H9 (cell line): ENCODE data around the gene SOCS6. TPM values are rescaled to one million over a fixed set of nuclear protein-coding genes. Genes with fewer than 3 reads are reported as not detected.

Experiments
- DNase-seq: peaks from one replicate; pipeline ENCODE4 v3.0.0-alpha.2; 2017
- H2AFZ ChIP-seq: one replicate; pipeline ENCODE4 v1.6.1; 2013; ENCODE audit warnings: mild to moderate bottlenecking, low read length, control low read depth, moderate library complexity
- H2AK5ac ChIP-seq: 2 replicates; pipeline ENCODE4 v1.6.1; 2013; ENCODE audit warnings: low read length, control low read depth, mixed read lengths; ENCODE audit not compliant: insufficient read length
- H2BK120ac ChIP-seq: one replicate; pipeline ENCODE4 v1.6.1; 2013; ENCODE audit warnings: low read depth, mild to moderate bottlenecking, low read length, control low read depth, inconsistent platforms; ENCODE audit not compliant: poor library complexity, severe bottlenecking
- H2BK12ac ChIP-seq: 2 replicates; pipeline ENCODE4 v1.6.1; 2013; ENCODE audit warnings: low read length, control low read depth, mixed read lengths, low read depth; ENCODE audit not compliant: insufficient read length
- H2BK15ac ChIP-seq: 2 replicates; pipeline ENCODE4 v1.6.1; 2013; ENCODE audit warnings: low read depth, low read length, control low read depth
- H2BK20ac ChIP-seq: one replicate; pipeline ENCODE4 v1.6.1; 2013; ENCODE audit warnings: low read depth, mild to moderate bottlenecking, low read length, control low read depth, inconsistent platforms; ENCODE audit not compliant: poor library complexity, severe bottlenecking
- H2BK5ac ChIP-seq: 2 replicates; pipeline ENCODE4 v1.6.1; 2013; ENCODE audit warnings: low read length, control low read depth, mixed read lengths; ENCODE audit not compliant: insufficient read length
- H3K14ac ChIP-seq: 2 replicates; pipeline ENCODE4 v1.6.1; 2013; ENCODE audit warnings: low read length, control low read depth; ENCODE audit not compliant: insufficient read depth
- H3K18ac ChIP-seq: 2 replicates; pipeline ENCODE4 v1.6.1; 2013; ENCODE audit warnings: low read depth, mild to moderate bottlenecking, mixed read lengths, low read length, control low read depth; ENCODE audit not compliant: insufficient read length
- H3K23ac ChIP-seq: 2 replicates; pipeline ENCODE4 v1.6.1; 2013; ENCODE audit warnings: low read length, control low read depth, mixed read lengths, low read depth; ENCODE audit not compliant: insufficient read length
- H3K23me2 ChIP-seq: 2 replicates; pipeline ENCODE4 v1.6.1; 2013; ENCODE audit warnings: low read depth, mild to moderate bottlenecking, mixed read lengths, low read length, control low read depth; ENCODE audit not compliant: insufficient read length, poor library complexity, severe bottlenecking
- H3K27ac ChIP-seq: 2 replicates; pipeline ENCODE4 v1.5.1; 2013; ENCODE audit warnings: low read length, control low read depth, mixed read lengths, low read depth; ENCODE audit not compliant: insufficient read length
- H3K27me3 ChIP-seq: 2 replicates; pipeline ENCODE4 v1.6.1; 2013; ENCODE audit warnings: low read length, control low read depth, inconsistent platforms; ENCODE audit not compliant: insufficient read depth
- H3K4ac ChIP-seq: 2 replicates; pipeline ENCODE4 v1.6.1; 2013; ENCODE audit warnings: low read depth, mild to moderate bottlenecking, control low read depth, inconsistent platforms, low read length, moderate library complexity
- H3K4me1 ChIP-seq: 2 replicates; pipeline ENCODE4 v1.6.1; 2013; ENCODE audit warnings: low read length, control low read depth, inconsistent platforms; ENCODE audit not compliant: insufficient read depth
- H3K4me2 ChIP-seq: 2 replicates; pipeline ENCODE4 v1.6.1; 2013; ENCODE audit warnings: low read length, control low read depth, mixed read lengths; ENCODE audit not compliant: insufficient read length, insufficient read depth
- H3K56ac ChIP-seq: 2 replicates; pipeline ENCODE4 v1.6.1; 2013; ENCODE audit warnings: low read depth, mild to moderate bottlenecking, mixed read lengths, low read length, control low read depth; ENCODE audit not compliant: insufficient read length
- H3K79me1 ChIP-seq: 2 replicates; pipeline ENCODE4 v1.6.1; 2013; ENCODE audit warnings: low read depth, mild to moderate bottlenecking, moderate library complexity, low read length, control low read depth, inconsistent platforms; ENCODE audit not compliant: insufficient read depth, poor library complexity, severe bottlenecking
- H3K79me2 ChIP-seq: 2 replicates; pipeline ENCODE4 v1.6.1; 2013; ENCODE audit warnings: low read length, control low read depth, inconsistent platforms; ENCODE audit not compliant: insufficient read depth
- H3K9ac ChIP-seq: 2 replicates; pipeline ENCODE4 v1.6.1; 2013; ENCODE audit warnings: low read length, control low read depth, mixed read lengths; ENCODE audit not compliant: insufficient read length; ENCODE audit errors: extremely low read depth
- H3K9me3 ChIP-seq: one replicate; pipeline ENCODE4 v1.6.1; 2013; ENCODE audit warnings: low read depth, low read length, inconsistent platforms; ENCODE audit not compliant: control insufficient read depth
- H3T11ph ChIP-seq: one replicate; pipeline ENCODE4 v1.6.1; 2013; ENCODE audit warnings: mild to moderate bottlenecking, low read length, control low read depth, inconsistent platforms
- H4K20me1 ChIP-seq: one replicate; pipeline ENCODE4 v1.6.1; 2013; ENCODE audit not compliant: control insufficient read depth, insufficient read length, insufficient read depth
- H4K5ac ChIP-seq: 2 replicates; pipeline ENCODE4 v1.6.1; 2013; ENCODE audit warnings: low read depth, mild to moderate bottlenecking, mixed read lengths, low read length, control low read depth; ENCODE audit not compliant: insufficient read length
- H4K8ac ChIP-seq: replicated peaks from 2 replicates; pipeline ENCODE4 v1.6.1; 2013; ENCODE audit warnings: low read length, control low read depth, mixed read lengths, low read depth; ENCODE audit not compliant: insufficient read length
- H4K91ac ChIP-seq: 2 replicates; pipeline ENCODE4 v1.6.1; 2013; ENCODE audit warnings: low read depth, mild to moderate bottlenecking, moderate library complexity, mixed read lengths, low read length, control low read depth; ENCODE audit not compliant: insufficient read length
- H3K27ac Mint-ChIP-seq, 3 experiments: 2 replicates in 2 of 3; 3 replicates in 1 of 3; pipeline ENCODE4 v1.8.0; 2020 to 2021; ENCODE audit warnings: mixed read lengths in 3 of 3, mild to moderate bottlenecking in 1 of 3, moderate library complexity in 1 of 3
- H3K27me3 Mint-ChIP-seq: 2 replicates; pipeline ENCODE4 v1.8.0; 2021; ENCODE audit warnings: low read depth, mild to moderate bottlenecking, moderate library complexity, mixed read lengths
- H3K36me3 Mint-ChIP-seq, 3 experiments: 2 replicates in 2 of 3; 3 replicates in 1 of 3; pipeline ENCODE4 v1.8.0; 2020 to 2021; ENCODE audit warnings: low read depth in 3 of 3, mixed read lengths in 3 of 3; ENCODE audit not compliant: insufficient read depth in 1 of 3
- H3K4me1 Mint-ChIP-seq, 2 experiments: 2 replicates each; pipeline ENCODE4 v1.8.0; 2020; ENCODE audit warnings: mixed read lengths in 2 of 2
- H3K4me3 Mint-ChIP-seq, 2 experiments: 2 replicates in 1 of 2; 3 replicates in 1 of 2; pipeline ENCODE4 v1.8.0; 2020 to 2021; ENCODE audit warnings: mild to moderate bottlenecking in 2 of 2, mixed read lengths in 2 of 2, moderate library complexity in 1 of 2
- H3K9me3 Mint-ChIP-seq, 2 experiments: 2 replicates in 1 of 2; 3 replicates in 1 of 2; pipeline ENCODE4 v1.8.0; 2020; ENCODE audit warnings: mild to moderate bottlenecking in 2 of 2, mixed read lengths in 2 of 2, moderate library complexity in 1 of 2
- CTCF ChIP-seq: fragments of 200-600 bp; sonication (generic); conservative IDR thresholded peaks from 3 replicates; pipeline ENCODE4 v1.8.0; 2021; ENCODE audit warnings: antibody characterized with exemption, mild to moderate bottlenecking
- WGBS: extraction: QIAGEN DNeasy Blood & Tissue Kit; methylation state at CpG from one replicate; pipeline ENCODE4 v1.1.7; 2013; ENCODE audit warnings: missing lambda C conversion rate, low lambda C conversion rate, mixed read lengths; ENCODE audit not compliant: insufficient read length; ENCODE audit errors: extremely low coverage; 5-methylcytosine and 5-hydroxymethylcytosine counted together
- total RNA-seq: library from RNA; stranded (reverse); gene quantifications from 2 replicates; pipeline ENCODE4 v1.2.1, GENCODE V29; 2021

Gene SOCS6
- total RNA-seq, 1 experiment from 2014 or later: 24.5 TPM

GRCh38 chr18:70271742-70272141, 17.1 kb upstream of the SOCS6 start:
- Mint-ChIP-seq H3K27me3 (peaks cover 3% of the 10 kb centered on the region; the same call in 1 of the 2 replicates), H3K4me1 (peaks cover 0 to 2% of the 10 kb centered on the region in 2 experiments; a peak in 2 of 4 replicates), H3K9me3 (peaks cover 28 to 37% of the 10 kb centered on the region in 2 experiments), H3K27ac (no peak overlapping the region), H3K4me3 (no peak overlapping the region), H3K36me3 (peaks cover 14 to 27% (median 18%) of the 10 kb centered on the region in 3 experiments)
- H2BK15ac ChIP-seq: no peak overlapping the region
- H3K79me1 ChIP-seq: no peaks in the 10 kb centered on the region
- H3K4me2 ChIP-seq: no peak overlapping the region
- no peak overlapping the region for H3K56ac ChIP-seq
- H2AFZ ChIP-seq: no peak overlapping the region
- H2BK120ac ChIP-seq: no peak overlapping the region
- H2BK12ac ChIP-seq: no peak overlapping the region
- no peak overlapping the region for H3K4ac ChIP-seq
- H3K9ac ChIP-seq: no peak overlapping the region
- no CpG with 5 or more reads among the region's 3 CpGs for WGBS
- H3K9me3 ChIP-seq: no peaks in the 10 kb centered on the region
- no peak overlapping the region for H3K27ac ChIP-seq
- no peak overlapping the region for H4K5ac ChIP-seq
- H4K91ac ChIP-seq: no peak overlapping the region
- TF ChIP-seq CTCF: no peak
- no peaks in the 10 kb centered on the region for H3K23me2 ChIP-seq
- no peaks in the 10 kb centered on the region for H4K20me1 ChIP-seq
- no peak overlapping the region for H2AK5ac ChIP-seq
- no peak overlapping the region for H4K8ac ChIP-seq
- no peak overlapping the region for H3T11ph ChIP-seq
- no peak overlapping the region for H2BK20ac ChIP-seq
- DNase-seq: no peak
- H3K4me1 ChIP-seq: no peaks in the 10 kb centered on the region
- H3K23ac ChIP-seq: no peak overlapping the region
- no peak overlapping the region for H3K14ac ChIP-seq
- no peak overlapping the region for H2BK5ac ChIP-seq
- no peaks in the 10 kb centered on the region for H3K27me3 ChIP-seq
- H3K18ac ChIP-seq: no peak overlapping the region
- no peaks in the 10 kb centered on the region for H3K79me2 ChIP-seq
